Smooth muscle cell (in vitro differentiated cells): ENCODE measurements around the gene ITPRIP. TPM values are rescaled to one million over a fixed set of nuclear protein-coding genes. Genes with fewer than 3 reads are reported as not detected.

ENCODE experiments used
- DNase-seq: peaks from one replicate; lab custom pipeline; 2025; ENCODE audit not compliant: unreplicated experiment; lab: John Stamatoyannopoulos, UW
- H2AFZ ChIP-seq: fragments of 200-600 bp; sonication (generic); 2 replicates; pipeline ENCODE4 v1.6.0; 2016; ENCODE audit warnings: antibody characterized with exemption, low read depth, mild to moderate bottlenecking
- H3F3A ChIP-seq: fragments of 200-600 bp; sonication (generic); 2 replicates; pipeline ENCODE4 v1.6.0; 2017; ENCODE audit warnings: antibody characterized with exemption, low read depth
- H3K27ac ChIP-seq: fragments of 200-600 bp; sonication (generic); 2 replicates; pipeline ENCODE4 v1.5.1; 2016; ENCODE audit warnings: low read depth, mild to moderate bottlenecking
- H3K27me3 ChIP-seq: fragments of 200-600 bp; sonication (generic); 2 replicates; pipeline ENCODE4 v1.6.1; 2016; ENCODE audit warnings: low read depth, mild to moderate bottlenecking
- H3K36me3 ChIP-seq: fragments of 200-600 bp; sonication (generic); 2 replicates; pipeline ENCODE4 v1.5.1; 2016; ENCODE audit warnings: low read depth
- H3K4me1 ChIP-seq: fragments of 200-600 bp; sonication (generic); 2 replicates; pipeline ENCODE4 v1.5.1; 2016; ENCODE audit warnings: low read depth
- H3K4me2 ChIP-seq: fragments of 200-600 bp; sonication (generic); 2 replicates; pipeline ENCODE4 v1.6.0; 2016; ENCODE audit warnings: mild to moderate bottlenecking
- H3K4me3 ChIP-seq: fragments of 200-600 bp; sonication (generic); 2 replicates; pipeline ENCODE4 v1.5.1; 2016; ENCODE audit warnings: mild to moderate bottlenecking
- H3K79me2 ChIP-seq: fragments of 200-600 bp; sonication (generic); 2 replicates; pipeline ENCODE4 v1.6.0; 2016; ENCODE audit warnings: low read depth, mild to moderate bottlenecking
- H3K9ac ChIP-seq: fragments of 200-600 bp; sonication (generic); 2 replicates; pipeline ENCODE4 v1.6.0; 2016; ENCODE audit warnings: low read depth
- H3K9me3 ChIP-seq: fragments of 200-600 bp; sonication (generic); replicated peaks from 2 replicates; pipeline ENCODE4 v1.5.1; 2016; ENCODE audit warnings: low read depth
- H4K20me1 ChIP-seq: fragments of 200-600 bp; sonication (generic); 2 replicates; pipeline ENCODE4 v1.6.0; 2016; ENCODE audit warnings: low read depth
- CTCF ChIP-seq: fragments of 200-600 bp; sonication (generic); IDR thresholded peaks from 2 replicates; pipeline ENCODE4 v1.5.1; 2017; ENCODE audit warnings: borderline replicate concordance, mild to moderate bottlenecking, antibody characterized with exemption; ENCODE audit not compliant: insufficient read depth, poor library complexity, severe bottlenecking
- WGBS: methylation state at CpG from one replicate; pipeline ENCODE4 v1.1.7; 2016; ENCODE audit warnings: low lambda C conversion rate; 5-methylcytosine and 5-hydroxymethylcytosine counted together
- polyA plus RNA-seq: library from polyadenylated mRNA; unstranded; fragments of >200 nt; fragmentation: Nextera tagmentation; extraction: Ambion mirVana; gene quantifications from 2 replicates; pipeline ENCODE4 v1.2.1, GENCODE V29; 2016
- total RNA-seq: library from RNA; depleted of rRNA; stranded (reverse); fragments of >200 nt; gene quantifications from 2 replicates; pipeline ENCODE4 v1.2.3, GENCODE V29; 2014

Gene ITPRIP
- total and polyA plus RNA-seq, 2 experiments from 2014 or later = 33.6 to 59.3 TPM

DNA sequence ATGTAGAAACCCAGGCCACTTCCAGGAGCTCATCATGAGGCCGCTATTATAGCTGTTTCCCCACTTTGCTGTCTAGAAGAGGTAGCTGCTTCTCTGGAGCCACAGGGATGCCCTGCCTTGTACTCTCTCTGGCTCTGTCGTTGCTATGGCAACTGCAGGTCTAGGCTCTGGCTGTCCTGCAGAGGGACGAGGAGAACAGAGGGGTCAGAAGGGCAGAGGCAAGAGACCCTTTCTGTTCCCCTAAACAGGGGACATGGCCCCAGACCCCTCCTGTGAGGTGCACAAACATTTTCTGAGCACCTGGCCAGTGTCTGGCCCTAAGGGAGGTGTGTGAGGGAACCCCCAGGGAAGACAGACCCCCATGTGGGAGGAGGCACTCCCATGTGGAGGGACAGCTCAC is 31.4 kb downstream of the ITPRIP start:
- no peaks in the 10 kb centered on the region for H3K27me3 ChIP-seq
- no peak overlapping the region for H3K9ac ChIP-seq
- WGBS = 80% methylated on average over 3 of the region's 3 CpGs
- no peak overlapping the region for H3K27ac ChIP-seq
- DNase-seq = no peak
- H3K36me3 ChIP-seq = no peaks in the 10 kb centered on the region
- H3K4me2 ChIP-seq = no peak overlapping the region
- no peak for TF ChIP-seq CTCF
- peaks cover 25% of the 10 kb centered on the region for H4K20me1 ChIP-seq
- H3K79me2 ChIP-seq = peaks cover 6% of the 10 kb centered on the region
- no peak overlapping the region for H3K4me3 ChIP-seq
- no peaks in the 10 kb centered on the region for H3F3A ChIP-seq
- H3K9me3 ChIP-seq = no peaks in the 10 kb centered on the region
- H2AFZ ChIP-seq = no peak overlapping the region
- no peaks in the 10 kb centered on the region for H3K4me1 ChIP-seq

- no peak overlapping the region for H2AFZ ChIP-seq
- H3K4me1 ChIP-seq = peaks cover 4% of the 10 kb centered on the region
- 60% methylated on average over 8 of the region's 8 CpGs for WGBS
- no peak overlapping the region for H3K27ac ChIP-seq
- no peak overlapping the region for H3K4me3 ChIP-seq
- H3F3A ChIP-seq = no peaks in the 10 kb centered on the region
- TF ChIP-seq CTCF = no peak
- H3K79me2 ChIP-seq = no peaks in the 10 kb centered on the region
- H3K36me3 ChIP-seq = no peaks in the 10 kb centered on the region
- DNase-seq = no peak
- H3K9me3 ChIP-seq = no peaks in the 10 kb centered on the region
- no peak overlapping the region for H3K4me2 ChIP-seq
- no peak overlapping the region for H3K9ac ChIP-seq
- H4K20me1 ChIP-seq = peaks cover 6% of the 10 kb centered on the region
- H3K27me3 ChIP-seq = no peaks in the 10 kb centered on the region
Observed at GRCh38 chr10:104304927-104305326, 33.3 kb downstream of the ITPRIP start.

- Histone ChIP-seq H4K20me1 (peaks cover under 1% of the 10 kb centered on the region), H3K27me3 (no peaks in the 10 kb centered on the region), H2AFZ (no peak overlapping the region), H3K9ac (no peak overlapping the region), H3F3A (no peaks in the 10 kb centered on the region), H3K4me1 (peaks cover 4% of the 10 kb centered on the region), H3K79me2 (no peaks in the 10 kb centered on the region), H3K36me3 (no peaks in the 10 kb centered on the region), H3K4me3 (no peak overlapping the region), H3K27ac (no peak overlapping the region), H3K4me2 (no peak overlapping the region), H3K9me3 (no peaks in the 10 kb centered on the region)
- DNase-seq = no peak
- no peak for TF ChIP-seq CTCF
- 96% methylated on average over 4 of the region's 4 CpGs for WGBS
Observed at GRCh38 chr10:104304356-104304745, 33.9 kb downstream of the ITPRIP start.

GRCh38 chr10:104303594-104304355 is 34.5 kb downstream of the ITPRIP start:
- Histone ChIP-seq H2AFZ (no peak overlapping the region), H3K36me3 (no peaks in the 10 kb centered on the region), H3F3A (no peaks in the 10 kb centered on the region), H3K9ac (no peak overlapping the region), H3K27me3 (no peaks in the 10 kb centered on the region), H3K9me3 (no peaks in the 10 kb centered on the region), H3K79me2 (no peaks in the 10 kb centered on the region), H3K4me2 (no peak overlapping the region), H3K27ac (no peak overlapping the region), H4K20me1 (no peaks in the 10 kb centered on the region), H3K4me3 (no peak overlapping the region), H3K4me1 (peaks cover 4% of the 10 kb centered on the region)
- WGBS = 53% methylated on average over 2 of the region's 2 CpGs
- no peak for TF ChIP-seq CTCF
- no peak for DNase-seq
